ENCODE data around the gene PRRX2.

PRRX2 gene

DNA sequence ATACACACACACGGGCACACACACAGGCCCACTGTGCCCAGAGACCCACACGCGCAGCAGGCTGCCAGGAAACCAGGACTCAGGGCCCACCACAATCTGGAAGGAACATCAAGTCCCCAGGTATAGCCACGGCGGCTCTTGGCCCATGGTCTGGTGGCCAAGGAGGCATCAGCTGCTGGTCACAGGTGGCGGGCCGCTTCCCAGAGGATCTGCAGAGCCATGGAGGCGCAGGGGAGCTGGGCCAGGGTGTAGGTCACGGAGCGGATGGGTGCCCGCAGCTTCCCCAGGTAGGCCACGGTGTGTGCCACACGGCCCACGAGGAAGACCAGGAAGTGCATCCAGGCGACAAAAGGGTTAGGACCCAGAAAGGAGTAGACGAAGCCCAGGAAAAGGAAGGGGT is 74.0 kb downstream of the PRRX2 start:
- Histone ChIP-seq H3K36me3 (ENCODE audit: control insufficient read depth, insufficient read depth, low read length) (no peaks in the 10 kb centered on the region), H3K27me3 (ENCODE audit: insufficient read depth, low read length, poor library complexity) (no peaks in the 10 kb centered on the region), H2AK5ac (ENCODE audit: low read length) (no peak overlapping the region), H3K9ac (ENCODE audit: low read length) (no peak overlapping the region), H3K4me1 (ENCODE audit: control insufficient read depth, low read depth, low read length) (no peaks in the 10 kb centered on the region), H3K56ac (ENCODE audit: low read length) (no peak overlapping the region), H3K4me3 (ENCODE audit: low read length) (no peak overlapping the region), H3K23ac (ENCODE audit: low read length) (no peak overlapping the region), H4K5ac (ENCODE audit: low read length) (no peak overlapping the region), H3K79me2 (ENCODE audit: control insufficient read depth, insufficient read depth, low read length) (no peaks in the 10 kb centered on the region), H2BK120ac (ENCODE audit: low read depth, low read length) (no peak overlapping the region), H3K79me1 (ENCODE audit: low read length) (no peaks in the 10 kb centered on the region), H3K18ac (ENCODE audit: low read length) (no peak overlapping the region), H2BK5ac (ENCODE audit: low read length) (no peak overlapping the region), H4K8ac (ENCODE audit: low read depth, low read length) (no peak overlapping the region), H3K4ac (ENCODE audit: low read depth, low read length) (no peak overlapping the region), H3K27ac (ENCODE audit: low read depth, low read length) (no peak overlapping the region), H3K4me2 (ENCODE audit: low read length) (no peak overlapping the region), H2BK15ac (replicated peaks; ENCODE audit: low read depth) (no peak overlapping the region)
- WGBS (ENCODE audit: extremely low coverage, insufficient coverage, low lambda C conversion rate) = no CpG with 5 or more reads among the region's 16 CpGs
- DNase-seq = no peak

DNA sequence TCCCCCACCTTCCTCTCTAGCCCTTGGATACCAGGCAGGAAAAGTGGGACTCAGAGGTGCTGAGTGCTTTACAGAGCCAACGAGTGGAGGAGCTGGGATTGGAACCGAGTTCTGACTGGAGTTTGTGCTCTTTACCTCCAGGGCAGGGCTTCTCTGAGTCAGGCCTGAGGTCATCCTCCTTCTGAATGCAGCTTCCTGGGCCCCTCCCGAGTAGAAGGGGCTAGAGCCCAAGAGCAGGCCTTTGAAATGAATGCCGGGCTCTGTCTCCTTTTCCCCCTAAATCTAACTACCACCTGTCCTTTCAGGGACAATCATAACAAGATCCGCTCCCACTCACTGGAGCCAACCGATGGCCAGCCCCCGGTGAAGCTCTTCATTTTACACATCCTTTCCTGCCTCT is 74.7 kb downstream of the PRRX2 start:
- no CpG with 5 or more reads among the region's 7 CpGs for WGBS (ENCODE audit: extremely low coverage, insufficient coverage, low lambda C conversion rate)
- Histone ChIP-seq H3K23ac (ENCODE audit: low read length) (no peak overlapping the region), H4K5ac (ENCODE audit: low read length) (no peak overlapping the region), H3K27me3 (ENCODE audit: insufficient read depth, low read length, poor library complexity) (no peaks in the 10 kb centered on the region), H3K79me2 (ENCODE audit: control insufficient read depth, insufficient read depth, low read length) (no peaks in the 10 kb centered on the region), H2BK5ac (ENCODE audit: low read length) (no peak overlapping the region), H2BK15ac (replicated peaks; ENCODE audit: low read depth) (no peak overlapping the region), H4K8ac (ENCODE audit: low read depth, low read length) (no peak overlapping the region), H2BK120ac (ENCODE audit: low read depth, low read length) (no peak overlapping the region), H3K79me1 (ENCODE audit: low read length) (no peaks in the 10 kb centered on the region), H3K4ac (ENCODE audit: low read depth, low read length) (no peak overlapping the region), H3K27ac (ENCODE audit: low read depth, low read length) (no peak overlapping the region), H3K4me3 (ENCODE audit: low read length) (no peak overlapping the region), H3K56ac (ENCODE audit: low read length) (no peak overlapping the region), H3K18ac (ENCODE audit: low read length) (no peak overlapping the region), H3K36me3 (ENCODE audit: control insufficient read depth, insufficient read depth, low read length) (no peaks in the 10 kb centered on the region), H3K4me1 (ENCODE audit: control insufficient read depth, low read depth, low read length) (no peaks in the 10 kb centered on the region), H3K9ac (ENCODE audit: low read length) (no peak overlapping the region), H2AK5ac (ENCODE audit: low read length) (no peak overlapping the region), H3K4me2 (ENCODE audit: low read length) (no peak overlapping the region)
- DNase-seq = peak; percentile 13

DNA sequence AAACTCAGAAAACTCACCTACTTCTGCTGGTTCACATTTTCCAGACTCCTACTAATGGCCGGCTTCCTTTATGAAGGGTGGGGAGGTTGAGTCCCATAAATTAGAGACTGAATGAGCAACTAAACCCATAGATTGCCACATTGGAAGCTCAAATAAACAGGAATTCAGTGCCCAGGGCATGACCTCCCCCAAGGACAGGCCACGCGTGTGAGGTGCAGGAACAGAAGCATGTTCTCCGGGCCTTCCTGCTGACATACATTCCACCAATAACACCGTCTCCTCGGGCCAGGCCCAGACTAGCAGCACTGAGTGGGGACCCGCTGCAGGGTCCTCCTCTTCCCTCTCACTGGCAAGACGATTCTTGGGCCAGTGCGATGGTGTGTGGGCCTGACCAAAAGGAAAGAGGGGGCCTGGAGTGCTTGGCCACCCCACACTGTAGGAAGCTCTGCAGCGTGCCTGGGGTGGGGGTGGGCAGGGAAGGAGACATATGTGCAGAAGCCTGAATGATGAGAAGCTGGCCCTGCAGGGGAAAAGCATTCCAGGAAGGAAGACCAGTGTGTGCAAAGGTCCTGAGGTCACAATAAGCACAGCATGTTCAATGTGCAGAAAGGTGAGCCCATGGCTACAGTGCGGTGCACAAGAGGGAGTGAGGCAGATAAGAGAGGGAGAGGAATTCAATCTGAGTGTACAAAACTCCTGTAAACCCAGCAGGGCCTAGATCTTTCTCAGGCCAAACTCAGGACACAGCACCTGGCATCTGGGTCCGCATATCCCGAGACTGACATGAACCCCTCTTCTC is 75.4 kb downstream of the PRRX2 start:
- H3K4ac ChIP-seq (ENCODE audit: low read depth, low read length) = no peak overlapping the region
- H3K27ac ChIP-seq (ENCODE audit: low read depth, low read length) = no peak overlapping the region
- WGBS (ENCODE audit: extremely low coverage, insufficient coverage, low lambda C conversion rate) = no CpG with 5 or more reads among the region's 13 CpGs
- H2BK120ac ChIP-seq (ENCODE audit: low read depth, low read length) = no peak overlapping the region
- no peak overlapping the region for H3K9ac ChIP-seq (ENCODE audit: low read length)
- no peak overlapping the region for H3K18ac ChIP-seq (ENCODE audit: low read length)
- H3K56ac ChIP-seq (ENCODE audit: low read length) = no peak overlapping the region
- no peak for DNase-seq
- no peak overlapping the region for H4K5ac ChIP-seq (ENCODE audit: low read length)
- H3K4me2 ChIP-seq (ENCODE audit: low read length) = no peak overlapping the region
- no peak overlapping the region for H3K4me3 ChIP-seq (ENCODE audit: low read length)
- H2AK5ac ChIP-seq (ENCODE audit: low read length) = no peak overlapping the region
- no peak overlapping the region for H2BK15ac ChIP-seq (replicated peaks; ENCODE audit: low read depth)
- H3K79me1 ChIP-seq (ENCODE audit: low read length) = no peaks in the 10 kb centered on the region
- H3K27me3 ChIP-seq (ENCODE audit: insufficient read depth, low read length, poor library complexity) = no peaks in the 10 kb centered on the region
- no peak overlapping the region for H2BK5ac ChIP-seq (ENCODE audit: low read length)
- H3K79me2 ChIP-seq (ENCODE audit: control insufficient read depth, insufficient read depth, low read length) = no peaks in the 10 kb centered on the region
- H3K23ac ChIP-seq (ENCODE audit: low read length) = no peak overlapping the region
- no peaks in the 10 kb centered on the region for H3K4me1 ChIP-seq (ENCODE audit: control insufficient read depth, low read depth, low read length)
- no peak overlapping the region for H4K8ac ChIP-seq (ENCODE audit: low read depth, low read length)
- H3K36me3 ChIP-seq (ENCODE audit: control insufficient read depth, insufficient read depth, low read length) = no peaks in the 10 kb centered on the region

DNA sequence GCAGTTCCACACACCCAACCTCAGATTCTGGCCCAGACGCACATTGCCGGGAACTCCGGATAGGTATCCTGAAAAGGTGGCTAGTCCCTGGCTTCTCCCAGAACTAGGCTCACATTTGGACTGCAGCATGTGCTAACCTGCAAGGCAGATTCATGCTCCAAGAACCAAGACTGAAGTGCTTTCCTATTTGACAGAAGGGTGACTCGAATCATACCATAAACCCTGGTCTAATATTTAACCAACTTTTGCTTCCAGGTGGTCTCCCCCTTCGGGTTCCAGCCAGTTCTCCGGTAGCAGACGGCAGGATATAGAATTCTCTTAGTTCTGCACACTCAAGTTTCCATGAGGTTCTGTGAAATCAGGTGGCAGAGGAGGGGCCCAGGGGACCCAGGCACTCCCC is 79.8 kb downstream of the PRRX2 start:
- no peak overlapping the region for H3K4me3 ChIP-seq (ENCODE audit: low read length)
- H3K23ac ChIP-seq (ENCODE audit: low read length) = no peak overlapping the region
- H3K56ac ChIP-seq (ENCODE audit: low read length) = no peak overlapping the region
- no peaks in the 10 kb centered on the region for H3K27me3 ChIP-seq (ENCODE audit: insufficient read depth, low read length, poor library complexity)
- no peaks in the 10 kb centered on the region for H3K79me1 ChIP-seq (ENCODE audit: low read length)
- no CpG with 5 or more reads among the region's 7 CpGs for WGBS (ENCODE audit: extremely low coverage, insufficient coverage, low lambda C conversion rate)
- H3K9ac ChIP-seq (ENCODE audit: low read length) = no peak overlapping the region
- no peak overlapping the region for H4K8ac ChIP-seq (ENCODE audit: low read depth, low read length)
- H3K4ac ChIP-seq (ENCODE audit: low read depth, low read length) = no peak overlapping the region
- H3K4me2 ChIP-seq (ENCODE audit: low read length) = no peak overlapping the region
- H3K36me3 ChIP-seq (ENCODE audit: control insufficient read depth, insufficient read depth, low read length) = no peaks in the 10 kb centered on the region
- H3K18ac ChIP-seq (ENCODE audit: low read length) = no peak overlapping the region
- H2AK5ac ChIP-seq (ENCODE audit: low read length) = no peak overlapping the region
- no peak overlapping the region for H4K5ac ChIP-seq (ENCODE audit: low read length)
- H2BK15ac ChIP-seq (replicated peaks; ENCODE audit: low read depth) = no peak overlapping the region
- H2BK120ac ChIP-seq (ENCODE audit: low read depth, low read length) = no peak overlapping the region
- H3K4me1 ChIP-seq (ENCODE audit: control insufficient read depth, low read depth, low read length) = no peaks in the 10 kb centered on the region
- no peak overlapping the region for H2BK5ac ChIP-seq (ENCODE audit: low read length)
- H3K27ac ChIP-seq (ENCODE audit: low read depth, low read length) = no peak overlapping the region
- H3K79me2 ChIP-seq (ENCODE audit: control insufficient read depth, insufficient read depth, low read length) = no peaks in the 10 kb centered on the region
- DNase-seq = no peak

DNA sequence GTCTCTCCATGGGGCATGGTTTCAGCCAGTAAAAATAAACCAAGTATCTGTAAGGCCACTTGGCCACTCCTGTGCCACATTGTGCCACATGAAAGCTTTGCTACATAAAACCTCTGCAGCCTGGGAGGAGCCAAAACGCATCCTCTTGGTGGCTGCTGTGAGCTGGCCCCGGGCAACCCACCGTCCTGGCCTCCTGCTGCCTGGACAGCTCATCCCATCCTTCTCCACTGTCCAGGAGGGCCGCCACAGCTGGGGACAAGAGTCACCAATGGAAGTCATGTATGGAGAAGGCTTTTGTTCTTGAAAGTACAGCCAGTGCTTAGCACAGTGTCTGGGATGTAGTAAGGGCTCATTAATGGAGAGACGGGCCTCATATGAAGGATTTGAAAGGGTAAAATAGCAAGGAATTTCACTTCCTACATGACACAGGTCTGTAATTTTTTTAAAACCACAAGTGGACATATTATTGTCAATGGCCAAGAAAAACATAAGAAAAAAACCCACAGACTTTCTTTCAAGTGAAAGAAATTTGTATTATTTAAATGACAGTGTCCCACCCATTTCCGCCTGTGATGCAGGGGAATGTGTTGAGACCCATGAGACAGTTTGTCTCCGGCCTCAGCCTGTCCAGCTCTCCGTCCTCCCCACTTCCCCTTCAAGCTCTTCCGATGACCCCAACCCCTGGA is 80.8 kb downstream of the PRRX2 start:
- no peak overlapping the region for H2BK5ac ChIP-seq (ENCODE audit: low read length)
- no peak overlapping the region for H2BK120ac ChIP-seq (ENCODE audit: low read depth, low read length)
- H3K27me3 ChIP-seq (ENCODE audit: insufficient read depth, low read length, poor library complexity) = no peaks in the 10 kb centered on the region
- no peaks in the 10 kb centered on the region for H3K79me1 ChIP-seq (ENCODE audit: low read length)
- no peak overlapping the region for H2AK5ac ChIP-seq (ENCODE audit: low read length)
- no peak overlapping the region for H3K9ac ChIP-seq (ENCODE audit: low read length)
- H3K56ac ChIP-seq (ENCODE audit: low read length) = no peak overlapping the region
- DNase-seq = no peak
- no peaks in the 10 kb centered on the region for H3K36me3 ChIP-seq (ENCODE audit: control insufficient read depth, insufficient read depth, low read length)
- no peak overlapping the region for H3K4me3 ChIP-seq (ENCODE audit: low read length)
- H4K8ac ChIP-seq (ENCODE audit: low read depth, low read length) = no peak overlapping the region
- no peaks in the 10 kb centered on the region for H3K4me1 ChIP-seq (ENCODE audit: control insufficient read depth, low read depth, low read length)
- H3K27ac ChIP-seq (ENCODE audit: low read depth, low read length) = no peak overlapping the region
- H3K23ac ChIP-seq (ENCODE audit: low read length) = no peak overlapping the region
- H4K5ac ChIP-seq (ENCODE audit: low read length) = no peak overlapping the region
- H3K4me2 ChIP-seq (ENCODE audit: low read length) = no peak overlapping the region
- no peak overlapping the region for H3K18ac ChIP-seq (ENCODE audit: low read length)
- no peak overlapping the region for H2BK15ac ChIP-seq (replicated peaks; ENCODE audit: low read depth)
- WGBS (ENCODE audit: extremely low coverage, insufficient coverage, low lambda C conversion rate) = no CpG with 5 or more reads among the region's 9 CpGs
- H3K4ac ChIP-seq (ENCODE audit: low read depth, low read length) = no peak overlapping the region
- H3K79me2 ChIP-seq (ENCODE audit: control insufficient read depth, insufficient read depth, low read length) = no peaks in the 10 kb centered on the region

Data from mesendoderm (in vitro differentiated cells).